ENCODE results near the gene NFIB. TPM values are rescaled to one million over a fixed set of nuclear protein-coding genes. Genes with fewer than 3 reads are reported as not detected.

Gene NFIB
- total RNA-seq, 1 experiment from 2014 or later: 14.3 TPM

DNA sequence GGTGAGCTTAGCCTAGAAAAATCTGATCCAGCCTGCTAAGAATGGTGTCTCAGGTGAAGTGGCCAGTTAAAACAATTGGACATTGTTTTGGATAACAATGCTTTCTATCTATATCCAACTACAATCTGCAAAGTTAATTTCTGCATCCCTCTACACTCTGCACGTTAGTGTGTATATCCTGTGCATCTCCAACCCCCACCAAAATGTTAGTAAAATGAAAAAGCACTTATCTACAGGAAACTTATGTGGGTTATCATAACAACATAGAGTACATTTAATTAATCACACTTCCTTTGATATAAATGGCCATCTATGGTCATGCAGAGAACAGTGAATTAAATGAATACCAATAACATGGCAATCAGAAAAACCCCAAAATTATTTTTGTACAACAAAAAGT lies 158.7 kb downstream of the NFIB start:
- H2BK120ac ChIP-seq (ENCODE audit: low read depth, low read length, poor library complexity, severe bottlenecking): no peak overlapping the region
- no peaks in the 10 kb centered on the region; the same call in 1 of the 2 replicates for H3K4me1 ChIP-seq (ENCODE audit: insufficient read depth, low read length)
- H3T11ph ChIP-seq (ENCODE audit: low read length): no peak overlapping the region
- no peak overlapping the region for H3K56ac ChIP-seq (ENCODE audit: insufficient read length, low read depth, low read length)
- no peak overlapping the region for H3K18ac ChIP-seq (ENCODE audit: insufficient read length, low read depth, low read length)
- H4K5ac ChIP-seq (ENCODE audit: insufficient read length, low read depth, low read length): no peak overlapping the region
- H2AFZ ChIP-seq (ENCODE audit: low read length): no peak overlapping the region
- H3K23ac ChIP-seq (ENCODE audit: insufficient read length, low read depth, low read length): no peak overlapping the region
- no peak overlapping the region for H3K14ac ChIP-seq (ENCODE audit: insufficient read depth, low read length)
- WGBS (ENCODE audit: extremely low coverage, insufficient read length, low lambda C conversion rate): no CpG with 5 or more reads among the region's 1 CpG
- TF ChIP-seq, protein P1, sequence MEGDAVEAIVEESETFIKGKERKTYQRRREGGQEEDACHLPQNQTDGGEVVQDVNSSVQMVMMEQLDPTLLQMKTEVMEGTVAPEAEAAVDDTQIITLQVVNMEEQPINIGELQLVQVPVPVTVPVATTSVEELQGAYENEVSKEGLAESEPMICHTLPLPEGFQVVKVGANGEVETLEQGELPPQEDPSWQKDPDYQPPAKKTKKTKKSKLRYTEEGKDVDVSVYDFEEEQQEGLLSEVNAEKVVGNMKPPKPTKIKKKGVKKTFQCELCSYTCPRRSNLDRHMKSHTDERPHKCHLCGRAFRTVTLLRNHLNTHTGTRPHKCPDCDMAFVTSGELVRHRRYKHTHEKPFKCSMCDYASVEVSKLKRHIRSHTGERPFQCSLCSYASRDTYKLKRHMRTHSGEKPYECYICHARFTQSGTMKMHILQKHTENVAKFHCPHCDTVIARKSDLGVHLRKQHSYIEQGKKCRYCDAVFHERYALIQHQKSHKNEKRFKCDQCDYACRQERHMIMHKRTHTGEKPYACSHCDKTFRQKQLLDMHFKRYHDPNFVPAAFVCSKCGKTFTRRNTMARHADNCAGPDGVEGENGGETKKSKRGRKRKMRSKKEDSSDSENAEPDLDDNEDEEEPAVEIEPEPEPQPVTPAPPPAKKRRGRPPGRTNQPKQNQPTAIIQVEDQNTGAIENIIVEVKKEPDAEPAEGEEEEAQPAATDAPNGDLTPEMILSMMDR (conservative IDR thresholded peaks at IDR 0.05): no peak
- no peak overlapping the region for H2BK15ac ChIP-seq (ENCODE audit: low read depth, low read length)
- H4K8ac ChIP-seq (replicated peaks; ENCODE audit: insufficient read length, low read depth, low read length): no peak overlapping the region
- no peaks in the 10 kb centered on the region for H3K27me3 ChIP-seq (ENCODE audit: insufficient read depth, low read length)
- no peak overlapping the region for H2BK5ac ChIP-seq (ENCODE audit: insufficient read length, low read length)
- no peak overlapping the region for H3K4me2 ChIP-seq (ENCODE audit: insufficient read depth, insufficient read length, low read length)
- no peak overlapping the region for H4K91ac ChIP-seq (ENCODE audit: insufficient read length, low read depth, low read length)
- H3K79me1 ChIP-seq (ENCODE audit: insufficient read depth, low read depth, low read length, poor library complexity, severe bottlenecking): no peaks in the 10 kb centered on the region
- Mint-ChIP-seq H3K9me3 (no peaks in the 10 kb centered on the region), H3K27me3 (ENCODE audit: low read depth) (no peaks in the 10 kb centered on the region), H3K4me3 (no peak overlapping the region), H3K4me1 (peaks cover 36 to 46% of the 10 kb centered on the region in 2 experiments), H3K27ac (no peak overlapping the region), H3K36me3 (ENCODE audit: insufficient read depth in 1 of 3, low read depth in 3 of 3) (peaks cover 0 to 4% (median 2%) of the 10 kb centered on the region in 3 experiments; a peak in 1 of 7 replicates)
- no peaks in the 10 kb centered on the region for H3K9me3 ChIP-seq (ENCODE audit: control insufficient read depth, low read depth, low read length)
- H2BK12ac ChIP-seq (ENCODE audit: insufficient read length, low read depth, low read length): no peak overlapping the region
- no peak for DNase-seq
- no peak overlapping the region for H3K9ac ChIP-seq (ENCODE audit: extremely low read depth, insufficient read length, low read length)
- H3K23me2 ChIP-seq (ENCODE audit: insufficient read length, low read depth, low read length, poor library complexity, severe bottlenecking): no peaks in the 10 kb centered on the region
- no peak overlapping the region for H3K4ac ChIP-seq (ENCODE audit: low read depth, low read length)
- H3K79me2 ChIP-seq (ENCODE audit: insufficient read depth, low read length): no peaks in the 10 kb centered on the region
- H4K20me1 ChIP-seq (ENCODE audit: control insufficient read depth, insufficient read depth, insufficient read length): no peaks in the 10 kb centered on the region
- H2AK5ac ChIP-seq (ENCODE audit: insufficient read length, low read length): no peak overlapping the region
- H2BK20ac ChIP-seq (ENCODE audit: low read depth, low read length, poor library complexity, severe bottlenecking): no peak overlapping the region
- H3K27ac ChIP-seq (ENCODE audit: insufficient read length, low read depth, low read length): no peak overlapping the region

Measured in H9 (cell line).